Naive thymus-derived CD4-positive, alpha-beta T cell (primary cell): ENCODE measurements around the gene API5. TPM values are rescaled to one million over a fixed set of nuclear protein-coding genes. Genes with fewer than 3 reads are reported as not detected.
A peak's percentile ranks its signal among the peaks of the same experiment; 100 is the strongest.

ENCODE experiments used
- ATAC-seq: fragments of 150-1000 bp; cut with Tn5 transposase; 2 replicates; pipeline ENCODE4 v1.10.0; 2021; ENCODE audit warnings: mild to moderate bottlenecking, moderate library complexity
- CTCF ChIA-PET: fragments of 350-600 bp; sonication (Branson Sonifier 250); formaldehyde crosslinking; loops from one replicate; lab custom pipeline; 2021; ENCODE audit warnings: antibody characterized with exemption; lab: Charles Lee
- POLR2A ChIA-PET: fragments of 350-600 bp; sonication (Branson Sonifier 250); formaldehyde crosslinking; loops from one replicate; lab custom pipeline; 2021; ENCODE audit warnings: antibody characterized with exemption, inconsistent platforms; lab: Charles Lee
- DNase-seq, 9 donors: peaks; one replicate each; pipeline versions ENCODE4 v3.0.0 to v3.0.0-alpha.2; 2020 to 2022; ENCODE audit warnings: mixed read lengths in 1 of 9
- H3K27ac ChIP-seq: one replicate; pipeline ENCODE4 v1.7.0; 2013; ENCODE audit warnings: mild to moderate bottlenecking, low read depth, low read length, moderate library complexity
- H3K27me3 ChIP-seq, 2 donors: one replicate each; pipeline ENCODE4 v1.7.0; 2013; ENCODE audit warnings: low read length in 2 of 2, mild to moderate bottlenecking in 2 of 2, moderate library complexity in 2 of 2; ENCODE audit not compliant: control insufficient read depth in 2 of 2, insufficient read depth in 2 of 2
- H3K36me3 ChIP-seq, 3 experiments: 1 replicate in 2 of 3; 2 replicates in 1 of 3; pipeline ENCODE4 v1.7.0; 2013; ENCODE audit warnings: low read length in 3 of 3, mild to moderate bottlenecking in 3 of 3, moderate library complexity in 1 of 3; ENCODE audit not compliant: insufficient read depth in 3 of 3, control insufficient read depth in 2 of 3
- H3K4me1 ChIP-seq, 2 donors: one replicate each; pipeline ENCODE4 v1.7.0; 2013; ENCODE audit warnings: low read length in 2 of 2, mild to moderate bottlenecking in 2 of 2, moderate library complexity in 1 of 2; ENCODE audit not compliant: control insufficient read depth in 2 of 2, insufficient read depth in 2 of 2
- H3K4me3 ChIP-seq: 2 replicates; pipeline ENCODE4 v1.7.0; 2013; ENCODE audit warnings: mild to moderate bottlenecking, low read length
- H3K9me3 ChIP-seq, 3 experiments: 1 replicate in 2 of 3; 2 replicates in 1 of 3; pipeline ENCODE4 v1.7.0; 2013; ENCODE audit warnings: low read length in 3 of 3; ENCODE audit not compliant: control insufficient read depth in 2 of 3
- H3K27ac Mint-ChIP-seq, 9 donors: one replicate each; pipeline ENCODE4 v1.8.0; 2020 to 2022; ENCODE audit warnings: mixed read lengths in 9 of 9, mild to moderate bottlenecking in 8 of 9, moderate library complexity in 5 of 9, inconsistent platforms in 2 of 9
- H3K27me3 Mint-ChIP-seq, 5 donors: one replicate each; pipeline ENCODE4 v1.8.0; 2021 to 2022; ENCODE audit warnings: mixed read lengths in 5 of 5, mild to moderate bottlenecking in 1 of 5
- H3K36me3 Mint-ChIP-seq, 5 donors: one replicate each; pipeline ENCODE4 v1.8.0; 2020 to 2022; ENCODE audit warnings: mixed read lengths in 5 of 5, mild to moderate bottlenecking in 3 of 5, inconsistent platforms in 1 of 5
- H3K4me1 Mint-ChIP-seq, 7 donors: one replicate each; pipeline ENCODE4 v1.8.0; 2020 to 2022; ENCODE audit warnings: mixed read lengths in 7 of 7, mild to moderate bottlenecking in 3 of 7, inconsistent platforms in 1 of 7
- H3K4me3 Mint-ChIP-seq, 10 donors: one replicate each; pipeline ENCODE4 v1.8.0; 2020 to 2022; ENCODE audit warnings: mild to moderate bottlenecking in 10 of 10, mixed read lengths in 10 of 10, moderate library complexity in 6 of 10, inconsistent platforms in 2 of 10
- H3K9me3 Mint-ChIP-seq, 11 donors: one replicate each; pipeline ENCODE4 v1.8.0; 2020 to 2022; ENCODE audit warnings: mixed read lengths in 11 of 11, mild to moderate bottlenecking in 4 of 11, inconsistent platforms in 1 of 11, moderate library complexity in 1 of 11
- intact Hi-C, 2 donors: fragments of 100-400 bp; cut with micrococcal nuclease; formaldehyde crosslinking; loops; one replicate each; pipeline ENCODE4 v1.15.1; 2023
- polyA plus RNA-seq, 2 donors: library from polyadenylated mRNA; unstranded; fragments of 300-500 nt; fragmentation: Illumina TruSeq; gene quantifications; one replicate each; pipeline ENCODE4 v1.2.3, GENCODE V29; 2021
- total RNA-seq, 6 experiments: library from RNA in 5 of 6; stranded (reverse) in 5 of 6; gene quantifications; 1 replicate in 5 of 6; 2 replicates in 1 of 6; pipeline ENCODE4 v1.2.3 and lab custom pipeline; 2021 to 2026

The API5 gene
- total and polyA plus RNA-seq, 7 experiments from 2014 or later = 59.8 to 138 (median 95.4) TPM

DNA sequence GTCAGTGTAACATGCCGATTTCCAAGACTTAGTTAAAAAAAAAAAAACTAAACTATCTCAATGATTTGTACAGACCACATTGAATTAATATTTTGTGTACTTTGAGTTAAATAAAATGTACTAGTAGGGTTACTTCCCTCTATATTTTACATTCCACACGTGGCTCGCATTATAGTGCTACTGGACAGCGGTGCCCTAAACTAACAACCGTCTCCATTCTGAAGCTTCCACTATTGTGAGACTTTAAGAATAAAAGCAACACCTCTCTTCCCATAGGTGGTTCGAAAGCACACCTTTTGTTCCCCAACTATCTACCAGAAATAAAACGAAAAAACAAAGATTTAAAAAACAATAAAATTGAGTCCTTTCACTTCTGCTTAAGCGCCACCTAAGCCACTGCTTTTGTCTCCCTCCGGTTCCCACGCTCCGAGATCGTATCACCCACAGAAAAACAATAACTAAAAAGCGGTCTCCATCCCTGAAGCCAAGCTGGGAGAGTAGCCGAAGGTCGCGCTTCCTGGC, 46.5 kb downstream of the API5 start:
- H3K9me3 ChIP-seq = no peaks in the 10 kb centered on the region
- CTCF ChIA-PET = interaction anchor here (1.6 kb wide), 1 partner anchor 47 kb away, joined by 7 read pairs; the partner anchor contains the start of gene API5
- peak overlapping the region; percentile 92 to 99 (median 98) for H3K27ac Mint-ChIP-seq
- H3K36me3 Mint-ChIP-seq = peaks cover under 1 to 6% (median 2%) of the 10 kb centered on the region in 5 donors
- ATAC-seq (no peak), DNase-seq (no peak)
- POLR2A ChIA-PET = interaction anchor here (0.9 to 3.5 kb wide), 10 partner anchors 8 to 523 kb away, joined by 3 to 43 read pairs (median 3); partner anchors contain the start of genes API5 and HSD17B12
- no peaks in the 10 kb centered on the region for H3K27me3 ChIP-seq
- peaks cover 24 to 27% of the 10 kb centered on the region in 2 donors for H3K4me1 ChIP-seq
- no peaks in the 10 kb centered on the region for H3K27me3 Mint-ChIP-seq
- H3K4me3 ChIP-seq = peak overlapping the region; percentile 57
- peaks cover 23 to 55% (median 48%) of the 10 kb centered on the region in 7 donors for H3K4me1 Mint-ChIP-seq
- H3K4me3 Mint-ChIP-seq = peak overlapping the region; percentile 95 to 100 (median 98)
- H3K9me3 Mint-ChIP-seq = no peaks in the 10 kb centered on the region
- H3K36me3 ChIP-seq = peaks cover 0 to 8% (median 0%) of the 10 kb centered on the region in 3 experiments
- peak overlapping the region; percentile 88 for H3K27ac ChIP-seq
- intact Hi-C loops = loop anchor here (1.0 to 5.0 kb wide), 11 partner anchors 34 to 1996 kb away; partner anchors contain the start of genes ACCS (in 2 of the 2), API5 (in 2 of the 2), HSD17B12 (in 2 of the 2) and ALKBH3 (in 1 of the 2)

DNA sequence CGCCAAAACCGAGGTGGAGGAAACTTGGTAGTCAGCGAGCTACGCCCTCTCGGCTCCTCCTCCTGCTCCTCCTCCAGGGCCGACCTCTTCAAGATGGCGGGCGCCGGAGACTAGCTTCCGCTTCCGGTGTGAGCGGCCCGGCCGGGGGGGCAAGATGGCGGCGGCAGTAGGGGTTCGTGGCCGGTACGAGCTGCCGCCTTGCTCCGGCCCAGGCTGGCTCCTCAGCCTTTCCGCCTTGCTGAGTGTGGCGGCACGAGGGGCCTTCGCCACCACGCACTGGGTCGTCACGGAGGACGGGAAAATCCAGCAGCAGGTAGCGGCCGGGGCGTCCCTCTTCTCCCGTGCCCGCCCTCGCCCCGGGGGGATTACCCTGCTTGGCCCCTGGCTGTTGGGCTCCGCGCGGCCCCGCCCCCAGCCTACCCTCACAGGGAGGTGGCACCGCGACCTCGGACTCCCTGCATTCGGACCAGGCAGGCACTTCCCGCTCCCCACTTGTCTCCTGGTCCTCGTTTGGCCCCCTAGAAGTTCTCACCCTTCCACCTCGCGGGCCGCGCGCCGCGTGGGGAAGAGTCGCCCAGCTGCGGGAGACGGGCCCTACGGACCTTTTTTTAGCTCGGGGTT, 47.1 kb downstream of the API5 start, which contains the start of gene TTC17:
Gene TTC17 (plus strand): TSS at position 120 of the 621 bp plus-strand sequence. CDS start 35 bp downstream, at position 155.
- peaks cover 3 to 10% (median 6%) of the 10 kb centered on the region in 5 donors for H3K36me3 Mint-ChIP-seq
- H3K27me3 ChIP-seq = no peaks in the 10 kb centered on the region
- H3K4me1 Mint-ChIP-seq = peaks cover 24 to 60% (median 54%) of the 10 kb centered on the region in 7 donors

GRCh38 chr11:43359422-43359818, 47.6 kb downstream of the API5 start:
- H3K4me3 ChIP-seq = peak overlapping the region; percentile 57
- intact Hi-C loops = loop anchor here (1.0 to 5.0 kb wide), 7 partner anchors 33 to 1995 kb away; partner anchors contain the start of genes ALKBH3 (in 2 of the 2), ACCS (in 1 of the 2), CD82 (in 1 of the 2) and PRDM11 (in 1 of the 2)
- no peaks in the 10 kb centered on the region for H3K9me3 ChIP-seq
- H3K27me3 Mint-ChIP-seq = no peaks in the 10 kb centered on the region
- DNase-seq (peak in 4 of 9 donors; percentile 15 to 36 (median 21)), ATAC-seq (peak; percentile 27)
- H3K27me3 ChIP-seq = no peaks in the 10 kb centered on the region
- peak overlapping the region; percentile 95 to 100 (median 98) for H3K4me3 Mint-ChIP-seq
- H3K4me1 ChIP-seq = peaks cover 24 to 27% of the 10 kb centered on the region in 2 donors
- CTCF ChIA-PET = interaction anchor here (1.6 kb wide), 1 partner anchor 48 kb away, joined by 7 read pairs; the partner anchor contains the start of gene API5
- H3K9me3 Mint-ChIP-seq = no peaks in the 10 kb centered on the region
- peaks cover 24 to 65% (median 58%) of the 10 kb centered on the region in 7 donors for H3K4me1 Mint-ChIP-seq
- peak overlapping the region; percentile 88 for H3K27ac ChIP-seq
- H3K36me3 Mint-ChIP-seq = peaks cover 3 to 12% (median 8%) of the 10 kb centered on the region in 5 donors
- peaks cover 0 to 8% (median 0%) of the 10 kb centered on the region in 3 experiments for H3K36me3 ChIP-seq
- POLR2A ChIA-PET = interaction anchor here (1.0 to 3.5 kb wide), 6 partner anchors 8 to 49 kb away, joined by 3 to 43 read pairs (median 4); partner anchors contain the start of gene API5
- peak overlapping the region; percentile 92 to 99 (median 98) for H3K27ac Mint-ChIP-seq

More for the DNA sequence above, 47.1 kb downstream of the API5 start, which contains the start of gene TTC17:
- peak; percentile 98 for ATAC-seq
- Histone ChIP-seq H3K27ac (peak within 1 kb of the TSS; percentile 88), H3K4me3 (peak within 1 kb of the TSS; percentile 57), H3K9me3 (no peaks in the 10 kb centered on the region), H3K4me1 (peaks cover 24 to 27% of the 10 kb centered on the region in 2 donors), H3K36me3 (peaks cover 0 to 8% (median 0%) of the 10 kb centered on the region in 3 experiments)
- POLR2A ChIA-PET = interaction anchor here (0.9 to 3.5 kb wide), 10 partner anchors 8 to 522 kb away, joined by 3 to 43 read pairs (median 3); partner anchors contain the start of genes API5 and HSD17B12
- intact Hi-C loops = loop anchor here (1.0 to 5.0 kb wide), 12 partner anchors 34 to 1996 kb away; partner anchors contain the start of genes ACCS (in 2 of the 2), ALKBH3 (in 2 of the 2), API5 (in 2 of the 2) and HSD17B12 (in 2 of the 2)
- CTCF ChIA-PET = interaction anchor here (1.6 kb wide), 1 partner anchor 47 kb away, joined by 7 read pairs; the partner anchor contains the start of gene API5
- peak within 1 kb of the TSS; percentile 92 to 99 (median 98) for H3K27ac Mint-ChIP-seq
- H3K9me3 Mint-ChIP-seq = no peaks in the 10 kb centered on the region
- H3K27me3 Mint-ChIP-seq = no peaks in the 10 kb centered on the region
- peak within 1 kb of the TSS; percentile 95 to 100 (median 98) for H3K4me3 Mint-ChIP-seq
- peak; percentile 83 to 94 (median 90) for DNase-seq

GRCh38 chr11:43360361-43361032, 48.7 kb downstream of the API5 start:
- Mint-ChIP-seq H3K4me1 (peaks cover 25 to 68% (median 61%) of the 10 kb centered on the region in 7 donors), H3K4me3 (peak overlapping the region; percentile 95 to 100 (median 98)), H3K36me3 (peaks cover 3 to 14% (median 8%) of the 10 kb centered on the region in 5 donors), H3K9me3 (no peaks in the 10 kb centered on the region), H3K27me3 (no peaks in the 10 kb centered on the region), H3K27ac (peak overlapping the region in 8 of 9 donors; percentile 92 to 99 (median 98))
- Histone ChIP-seq H3K27me3 (no peaks in the 10 kb centered on the region), H3K27ac (no peak overlapping the region), H3K4me3 (peak overlapping the region; percentile 57), H3K9me3 (no peaks in the 10 kb centered on the region), H3K36me3 (peaks cover 0 to 12% (median 0%) of the 10 kb centered on the region in 3 experiments), H3K4me1 (peaks cover 24 to 27% of the 10 kb centered on the region in 2 donors)
- no peak for ATAC-seq
- intact Hi-C loops = no loop called here
- ChIA-PET CTCF (interaction anchor here (0.9 kb wide), 1 partner anchor 49 kb away, joined by 6 read pairs; the partner anchor contains the start of gene API5), POLR2A (interaction anchor here (0.7 to 2.6 kb wide), 2 partner anchors 11 to 290 kb away, joined by 3 to 13 read pairs; no protein-coding TSS in a partner anchor)
- DNase-seq = no peak

DNA sequence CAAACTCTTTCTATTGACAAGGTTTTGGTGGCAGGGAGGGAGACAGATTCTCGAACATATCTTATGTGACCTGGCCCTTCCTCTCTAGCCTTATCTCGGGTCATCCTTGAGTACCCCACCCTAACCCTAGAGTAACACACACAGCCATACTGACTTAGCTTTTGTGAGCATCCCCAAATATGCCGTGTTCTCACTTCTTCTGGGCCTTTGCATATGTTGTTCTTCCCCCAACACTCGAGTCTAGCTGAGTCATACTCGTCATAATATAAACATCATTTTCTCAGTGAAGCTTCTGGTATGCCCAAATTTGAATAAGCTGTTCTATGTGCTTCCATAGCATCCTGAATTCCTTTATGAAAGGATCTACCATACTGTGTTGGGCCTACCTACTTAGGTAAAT, 54.9 kb downstream of the API5 start:
- no peaks in the 10 kb centered on the region for H3K27me3 ChIP-seq
- peaks cover 0 to 12% of the 10 kb centered on the region in 2 donors for H3K4me1 ChIP-seq
- H3K27ac ChIP-seq = no peak overlapping the region
- intact Hi-C loops = no loop called here
- peak overlapping the region in 1 of 10 donors; percentile 10 for H3K4me3 Mint-ChIP-seq
- H3K4me1 Mint-ChIP-seq = peaks cover 32 to 81% (median 67%) of the 10 kb centered on the region in 7 donors
- no peaks in the 10 kb centered on the region for H3K27me3 Mint-ChIP-seq
- peaks cover 0 to 34% (median 20%) of the 10 kb centered on the region in 5 donors for H3K36me3 Mint-ChIP-seq
- ChIA-PET POLR2A (interaction anchor here (0.8 kb wide), 1 partner anchor 8 kb away, joined by 3 read pairs; the partner anchor contains the start of gene TTC17), CTCF (no interaction called here)
- H3K36me3 ChIP-seq = peaks cover 0 to 16% (median 6%) of the 10 kb centered on the region in 3 experiments
- no peaks in the 10 kb centered on the region for H3K9me3 Mint-ChIP-seq
- no peak overlapping the region for H3K27ac Mint-ChIP-seq
- no peak overlapping the region for H3K4me3 ChIP-seq
- ATAC-seq (no peak), DNase-seq (no peak)
- no peaks in the 10 kb centered on the region for H3K9me3 ChIP-seq
